Measurements from ENCODE around the gene FOLR2. TPM values are rescaled to one million over a fixed set of nuclear protein-coding genes. Genes with fewer than 3 reads are reported as not detected.
"Not testable (repeated sequence)": the region's sequence is repeated elsewhere in the genome, so short reads cannot be mapped to it uniquely, and the experiment has no call there.

Gene FOLR2
- total RNA-seq, 2 experiments from 2014 or later, result not detected

DNA sequence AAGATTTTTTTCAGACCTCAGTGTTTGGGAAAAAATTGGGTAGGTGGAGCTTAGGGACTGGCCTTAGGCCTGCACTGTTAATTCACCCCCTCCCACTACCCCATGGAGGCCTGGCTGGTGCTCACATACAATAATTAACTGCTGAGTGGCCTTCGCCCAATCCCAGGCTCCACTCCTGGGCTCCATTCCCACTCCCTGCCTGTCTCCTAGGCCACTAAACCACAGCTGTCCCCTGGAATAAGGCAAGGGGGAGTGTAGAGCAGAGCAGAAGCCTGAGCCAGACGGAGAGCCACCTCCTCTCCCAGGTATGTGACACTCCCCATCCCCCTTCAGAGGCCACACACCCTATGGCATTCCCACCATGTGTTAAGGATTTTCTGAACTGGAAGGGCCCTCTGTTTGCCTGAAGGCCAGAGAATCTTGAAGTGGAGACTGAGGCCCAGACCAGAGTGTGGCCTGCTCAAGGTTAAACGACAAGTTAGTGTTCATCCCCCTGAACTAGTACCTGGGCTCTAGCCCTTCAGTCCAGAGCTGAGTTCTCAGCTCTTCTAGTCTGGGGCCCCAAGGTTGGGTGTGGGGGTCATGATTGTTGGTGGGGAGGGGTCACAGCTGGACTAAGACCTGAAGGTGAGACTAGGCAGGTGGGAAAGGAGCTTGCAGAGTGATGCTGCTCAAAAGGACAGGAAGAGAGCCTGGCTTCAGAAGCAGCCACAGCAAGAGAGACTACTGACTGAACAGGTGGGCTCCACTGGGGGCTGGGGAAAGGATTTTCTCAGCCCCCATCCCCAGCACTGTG lies 26.9 kb upstream of the FOLR2 start:
- intact Hi-C loops (cut with micrococcal nuclease), result no loop called here
- Mint-ChIP-seq H3K36me3 (no peaks in the 10 kb centered on the region), H3K27me3 (no peaks in the 10 kb centered on the region), H3K4me1 (ENCODE audit: low read depth) (no peaks in the 10 kb centered on the region), H3K27ac (no peak overlapping the region), H3K4me3 (no peak overlapping the region), H3K9me3 (no peaks in the 10 kb centered on the region)
- CTCF ChIA-PET, result interaction anchor here (1.1 to 2.0 kb wide), 2 partner anchors 46 to 165 kb away, joined by 4 to 6 read pairs; no protein-coding TSS in a partner anchor
- no peak for DNase-seq
- POLR2A ChIA-PET, result no interaction called here

DNA sequence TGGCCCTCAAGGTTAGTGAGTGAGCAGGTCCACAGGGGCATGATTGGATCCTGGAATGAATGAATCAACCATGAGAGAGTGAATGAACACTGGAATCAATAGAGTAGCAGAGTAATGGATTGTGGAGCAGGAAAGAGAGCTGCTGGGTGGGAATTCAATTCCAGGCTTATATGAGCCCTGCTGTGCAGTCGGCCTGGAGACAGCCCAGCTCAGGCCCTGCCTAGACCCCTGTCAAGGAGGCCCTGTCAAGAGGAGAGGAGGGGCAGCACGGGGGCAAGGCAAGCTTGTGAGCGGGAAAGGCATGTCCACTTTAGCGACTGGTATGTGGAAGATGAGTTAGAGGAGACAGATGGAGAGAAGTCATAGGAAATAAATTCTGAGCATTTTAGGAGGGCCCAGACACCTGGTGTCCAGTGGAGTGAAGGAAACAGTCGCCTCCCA lies 25.9 kb upstream of the FOLR2 start:
- no peak for DNase-seq
- no peak overlapping the region for H3K27ac Mint-ChIP-seq
- H3K27me3 Mint-ChIP-seq, result no peaks in the 10 kb centered on the region
- no peaks in the 10 kb centered on the region for H3K36me3 Mint-ChIP-seq
- H3K4me3 Mint-ChIP-seq, result no peak overlapping the region
- no peaks in the 10 kb centered on the region for H3K9me3 Mint-ChIP-seq
- no peaks in the 10 kb centered on the region for H3K4me1 Mint-ChIP-seq (ENCODE audit: low read depth)
- ChIA-PET CTCF (interaction anchor here (1.1 kb wide), 1 partner anchor 46 kb away, joined by 5 read pairs; no protein-coding TSS in a partner anchor), POLR2A (no interaction called here)
- intact Hi-C loops (cut with micrococcal nuclease), result no loop called here

- no peaks in the 10 kb centered on the region for H3K9me3 Mint-ChIP-seq
- no peaks in the 10 kb centered on the region for H3K36me3 Mint-ChIP-seq
- intact Hi-C loops (cut with micrococcal nuclease), result no loop called here
- H3K4me3 Mint-ChIP-seq, result no peak within 1 kb of the TSS
- ChIA-PET POLR2A (no interaction called here), CTCF (no interaction called here)
- peaks cover 3% of the 10 kb centered on the region for H3K27me3 Mint-ChIP-seq
- DNase-seq, result no peak
- H3K4me1 Mint-ChIP-seq (ENCODE audit: low read depth), result no peaks in the 10 kb centered on the region
- H3K27ac Mint-ChIP-seq, result no peak within 1 kb of the TSS
These were observed 24.6 kb upstream of the FOLR2 start, which contains the start of gene FOLR1 for GRCh38 chr11:72191961-72192381. Gene FOLR1, plus strand, starts transcription at chr11:72192140. Its CDS starts 34 bp downstream, at chr11:72192174.

DNA sequence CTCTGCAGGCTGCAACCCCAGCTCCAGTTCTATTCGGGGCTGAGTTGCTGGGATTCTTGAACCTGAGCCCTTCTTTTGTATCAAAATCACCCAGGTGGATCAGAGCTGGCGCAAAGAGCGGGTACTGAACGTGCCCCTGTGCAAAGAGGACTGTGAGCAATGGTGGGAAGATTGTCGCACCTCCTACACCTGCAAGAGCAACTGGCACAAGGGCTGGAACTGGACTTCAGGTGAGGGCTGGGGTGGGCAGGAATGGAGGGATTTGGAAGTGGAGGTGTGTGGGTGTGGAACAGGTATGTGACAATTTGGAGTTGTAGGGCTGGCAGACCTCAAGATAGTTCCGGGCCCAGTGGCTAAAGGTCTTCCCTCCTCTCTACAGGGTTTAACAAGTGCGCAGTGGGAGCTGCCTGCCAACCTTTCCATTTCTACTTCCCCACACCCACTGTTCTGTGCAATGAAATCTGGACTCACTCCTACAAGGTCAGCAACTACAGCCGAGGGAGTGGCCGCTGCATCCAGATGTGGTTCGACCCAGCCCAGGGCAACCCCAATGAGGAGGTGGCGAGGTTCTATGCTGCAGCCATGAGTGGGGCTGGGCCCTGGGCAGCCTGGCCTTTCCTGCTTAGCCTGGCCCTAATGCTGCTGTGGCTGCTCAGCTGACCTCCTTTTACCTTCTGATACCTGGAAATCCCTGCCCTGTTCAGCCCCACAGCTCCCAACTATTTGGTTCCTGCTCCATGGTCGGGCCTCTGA lies 20.9 kb upstream of the FOLR2 start:
- no peaks in the 10 kb centered on the region for H3K4me1 Mint-ChIP-seq (ENCODE audit: low read depth)
- H3K4me3 Mint-ChIP-seq, result no peak overlapping the region
- ChIA-PET POLR2A (no interaction called here), CTCF (interaction anchor here (0.9 to 1.5 kb wide), 2 partner anchors 12 to 218 kb away, joined by 3 read pairs; no protein-coding TSS in a partner anchor)
- intact Hi-C loops (cut with micrococcal nuclease), result no loop called here
- H3K27me3 Mint-ChIP-seq, result peaks cover 3% of the 10 kb centered on the region
- H3K9me3 Mint-ChIP-seq, result no peaks in the 10 kb centered on the region
- no peak for DNase-seq
- H3K36me3 Mint-ChIP-seq, result no peaks in the 10 kb centered on the region
- no peak overlapping the region for H3K27ac Mint-ChIP-seq

DNA sequence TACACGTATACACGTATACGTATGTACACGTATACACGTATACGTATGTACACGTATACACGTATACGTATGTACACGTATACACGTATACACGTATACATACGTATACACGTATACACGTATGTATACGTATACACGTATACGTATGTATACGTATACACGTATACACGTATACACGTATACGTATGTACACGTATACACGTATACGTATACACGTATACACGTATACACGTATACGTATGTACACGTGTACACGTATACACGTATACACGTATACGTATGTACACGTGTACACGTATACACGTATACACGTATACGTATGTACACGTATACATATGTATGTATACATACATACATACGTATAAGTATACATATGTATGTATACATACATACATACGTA lies 15.1 kb upstream of the FOLR2 start:
- H3K9me3 Mint-ChIP-seq; DNase-seq; H3K36me3 Mint-ChIP-seq; CTCF ChIA-PET; H3K4me1 Mint-ChIP-seq (ENCODE audit: low read depth); H3K27ac Mint-ChIP-seq; H3K27me3 Mint-ChIP-seq; intact Hi-C loops (cut with micrococcal nuclease); H3K4me3 Mint-ChIP-seq; POLR2A ChIA-PET: not testable (repeated sequence)

- ChIA-PET POLR2A (no interaction called here), CTCF (no interaction called here)
- Mint-ChIP-seq H3K27me3 (peaks cover 3% of the 10 kb centered on the region), H3K4me3 (no peak overlapping the region), H3K4me1 (ENCODE audit: low read depth) (no peaks in the 10 kb centered on the region), H3K27ac (no peak overlapping the region), H3K9me3 (no peaks in the 10 kb centered on the region), H3K36me3 (no peaks in the 10 kb centered on the region)
- intact Hi-C loops (cut with micrococcal nuclease), result no loop called here
- DNase-seq, result no peak
These were observed 14.0 kb upstream of the FOLR2 start for GRCh38 chr11:72202571-72202970.

DNA sequence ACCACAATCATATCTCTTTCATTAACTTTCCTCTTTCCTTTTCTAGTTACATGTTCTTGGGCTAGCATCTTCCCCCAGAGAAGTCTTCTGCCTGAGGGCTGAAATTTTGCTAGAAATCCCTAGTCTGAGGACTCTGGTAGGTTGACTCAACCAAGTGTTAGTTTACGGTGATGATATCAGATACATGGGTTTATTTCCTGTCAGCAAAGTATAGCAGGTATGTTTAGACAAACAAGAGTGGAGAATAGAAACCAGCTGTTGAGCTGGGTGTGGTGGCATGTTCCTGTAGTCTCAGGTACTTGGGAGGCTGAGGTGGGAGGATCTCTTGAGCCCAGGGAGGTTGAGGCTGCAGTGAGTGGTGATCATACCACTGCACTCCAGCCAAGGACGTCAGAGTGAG lies 13.4 kb upstream of the FOLR2 start:
- ChIA-PET POLR2A (no interaction called here), CTCF (no interaction called here)
- Mint-ChIP-seq H3K9me3 (no peaks in the 10 kb centered on the region), H3K27me3 (peaks cover 3% of the 10 kb centered on the region), H3K36me3 (no peaks in the 10 kb centered on the region), H3K4me3 (no peak overlapping the region), H3K27ac (no peak overlapping the region), H3K4me1 (ENCODE audit: low read depth) (no peaks in the 10 kb centered on the region)
- no peak for DNase-seq
- intact Hi-C loops (cut with micrococcal nuclease), result no loop called here

- Mint-ChIP-seq H3K4me1 (ENCODE audit: low read depth) (no peaks in the 10 kb centered on the region), H3K9me3 (peaks cover 13% of the 10 kb centered on the region), H3K36me3 (peaks cover 10% of the 10 kb centered on the region), H3K27ac (no peak overlapping the region), H3K27me3 (peaks cover 7% of the 10 kb centered on the region), H3K4me3 (no peak overlapping the region)
- ChIA-PET POLR2A (no interaction called here), CTCF (no interaction called here)
- intact Hi-C loops (cut with micrococcal nuclease), result no loop called here
- no peak for DNase-seq
These were observed 11.7 kb upstream of the FOLR2 start for GRCh38 chr11:72204886-72205285.

GRCh38 chr11:72206794-72207193 lies 9.8 kb upstream of the FOLR2 start:
- CTCF ChIA-PET; H3K4me1 Mint-ChIP-seq (ENCODE audit: low read depth); POLR2A ChIA-PET; H3K4me3 Mint-ChIP-seq; H3K27ac Mint-ChIP-seq; intact Hi-C loops (cut with micrococcal nuclease); DNase-seq: not testable (repeated sequence)
- Mint-ChIP-seq H3K36me3 (peaks cover 12% of the 10 kb centered on the region), H3K9me3 (peaks cover 15% of the 10 kb centered on the region), H3K27me3 (peaks cover 11% of the 10 kb centered on the region)

GRCh38 chr11:72208281-72208680 lies 8.3 kb upstream of the FOLR2 start:
- H3K36me3 Mint-ChIP-seq, result peaks cover 12% of the 10 kb centered on the region
- intact Hi-C loops (cut with micrococcal nuclease), result no loop called here
- H3K27ac Mint-ChIP-seq, result no peak overlapping the region
- H3K4me1 Mint-ChIP-seq (ENCODE audit: low read depth), result no peaks in the 10 kb centered on the region
- H3K4me3 Mint-ChIP-seq, result no peak overlapping the region
- ChIA-PET CTCF (interaction anchor here (0.9 kb wide), 1 partner anchor 24 kb away, joined by 3 read pairs; no protein-coding TSS in a partner anchor), POLR2A (no interaction called here)
- peaks cover 15% of the 10 kb centered on the region for H3K9me3 Mint-ChIP-seq
- no peak for DNase-seq
- H3K27me3 Mint-ChIP-seq, result peaks cover 12% of the 10 kb centered on the region

- Mint-ChIP-seq H3K36me3 (peaks cover 12% of the 10 kb centered on the region), H3K9me3 (peaks cover 15% of the 10 kb centered on the region), H3K4me3 (no peak overlapping the region), H3K27ac (no peak overlapping the region), H3K4me1 (ENCODE audit: low read depth) (no peaks in the 10 kb centered on the region), H3K27me3 (peaks cover 12% of the 10 kb centered on the region)
- intact Hi-C loops (cut with micrococcal nuclease), result no loop called here
- POLR2A ChIA-PET, result no interaction called here
- DNase-seq, result no peak
- CTCF ChIA-PET, result no interaction called here
These were observed 7.5 kb upstream of the FOLR2 start for GRCh38 chr11:72209101-72209500.

GRCh38 chr11:72217841-72218240 lies 1.2 kb downstream of the FOLR2 start:
- ChIA-PET POLR2A (no interaction called here), CTCF (interaction anchor here (2.0 kb wide), 1 partner anchor 20 kb away, joined by 5 read pairs; no protein-coding TSS in a partner anchor)
- intact Hi-C loops (cut with micrococcal nuclease), result no loop called here

More at GRCh38 chr11:72217841-72218240, 1.2 kb downstream of the FOLR2 start:
- Mint-ChIP-seq H3K9me3 (no peaks in the 10 kb centered on the region), H3K4me3 (no peak overlapping the region), H3K4me1 (ENCODE audit: low read depth) (peaks cover 8% of the 10 kb centered on the region), H3K36me3 (no peaks in the 10 kb centered on the region), H3K27ac (no peak overlapping the region), H3K27me3 (peaks cover 13% of the 10 kb centered on the region)
- no peak for DNase-seq

Measured in activated CD4-positive, alpha-beta memory T cell treated with anti-CD3 and anti-CD28 coated beads for 36 hours (primary cell).